Stimulated activated CD4-positive, alpha-beta T cell treated with anti-CD3 and anti-CD28 coated beads, TNF-alpha, amount 100 ng/mL, for 48 hours (primary cell): Measurements from ENCODE around the gene OPCML.

Source experiments
- DNase-seq, 3 donors: peaks; one replicate each; pipeline ENCODE4 v3.0.0-alpha.2; 2020; ENCODE audit warnings: low read depth in 3 of 3

Gene OPCML

DNA sequence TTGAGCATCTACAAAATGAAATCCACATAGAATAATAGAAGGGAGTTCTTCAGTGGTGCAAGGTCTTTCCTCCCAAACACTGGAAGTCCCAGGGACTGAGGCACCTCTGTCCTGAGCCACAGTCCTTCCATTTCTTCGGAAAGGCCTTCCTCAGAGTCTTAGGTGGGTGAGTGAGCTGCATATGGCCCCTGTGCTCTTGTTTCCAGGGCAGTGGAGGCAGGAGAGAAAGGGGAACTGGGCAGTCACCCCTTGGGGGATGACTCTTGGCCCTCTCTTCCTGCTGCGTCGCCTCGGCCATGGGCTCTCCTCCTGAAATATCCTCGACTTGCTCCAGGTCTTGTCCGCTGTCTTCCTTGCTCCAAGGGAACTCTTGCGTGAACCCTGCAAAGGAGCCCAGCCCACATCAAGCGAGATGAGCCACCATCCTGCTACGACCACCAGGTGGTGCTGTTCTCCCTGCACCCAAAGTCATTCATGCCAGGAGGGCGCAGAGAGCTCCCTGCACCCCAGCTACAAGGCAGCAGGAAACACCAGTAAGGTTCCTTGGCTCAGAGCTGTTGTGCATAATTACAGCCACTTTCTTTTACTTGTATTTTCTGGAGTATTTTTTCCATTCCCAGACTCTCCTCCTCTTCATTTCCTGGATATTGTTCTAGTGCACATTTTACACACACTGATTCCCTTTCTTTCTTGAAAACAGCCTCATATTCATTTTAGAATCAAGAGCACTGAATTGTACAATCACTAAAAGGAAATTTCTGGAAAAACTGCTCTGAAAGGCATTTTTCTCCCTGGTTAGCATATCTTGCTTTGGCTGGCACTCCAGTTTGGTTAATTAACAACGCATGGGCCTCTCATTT, 397.8 kb downstream of the OPCML start:
- peak; percentile 2 to 12 (median 3) for DNase-seq

DNA sequence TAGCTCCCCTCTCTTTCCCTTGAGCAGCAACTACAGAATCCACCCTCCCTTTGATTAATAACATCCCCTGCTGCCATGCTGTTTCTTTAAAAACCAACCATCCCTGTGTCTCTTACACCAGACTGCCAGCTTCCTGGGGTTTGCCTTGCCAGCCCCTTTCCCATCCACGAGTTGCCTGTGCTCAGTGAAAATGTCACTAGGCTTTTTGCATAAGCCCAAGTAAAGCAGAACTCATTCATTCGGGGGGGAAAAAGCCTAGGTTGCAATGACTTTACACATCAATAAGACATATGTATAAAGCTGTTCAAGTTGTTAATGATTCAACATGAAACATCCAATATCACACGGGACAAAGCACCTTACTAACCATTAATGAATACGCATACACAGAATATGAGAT, 398.7 kb downstream of the OPCML start:
- no peak for DNase-seq

DNA sequence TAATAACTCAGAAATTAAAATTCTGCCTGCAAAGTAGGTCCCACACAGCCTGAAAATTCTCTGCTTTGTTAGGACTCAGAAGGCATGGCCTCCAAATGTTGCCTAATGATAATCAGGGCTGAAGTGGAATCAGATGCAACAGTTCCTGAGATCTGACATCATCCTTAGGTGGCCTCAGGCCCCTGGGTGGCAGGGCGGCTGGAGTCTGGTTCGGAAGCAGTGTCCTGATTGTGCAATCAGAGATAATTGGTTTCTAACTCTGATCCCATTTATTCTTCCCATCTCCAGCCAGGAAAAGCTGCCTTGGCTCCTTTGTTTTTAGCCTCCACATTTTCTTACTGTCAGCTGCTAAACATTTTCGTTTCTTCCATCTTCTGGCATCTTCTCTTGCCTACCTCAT, 399.3 kb downstream of the OPCML start:
- no peak for DNase-seq

DNA sequence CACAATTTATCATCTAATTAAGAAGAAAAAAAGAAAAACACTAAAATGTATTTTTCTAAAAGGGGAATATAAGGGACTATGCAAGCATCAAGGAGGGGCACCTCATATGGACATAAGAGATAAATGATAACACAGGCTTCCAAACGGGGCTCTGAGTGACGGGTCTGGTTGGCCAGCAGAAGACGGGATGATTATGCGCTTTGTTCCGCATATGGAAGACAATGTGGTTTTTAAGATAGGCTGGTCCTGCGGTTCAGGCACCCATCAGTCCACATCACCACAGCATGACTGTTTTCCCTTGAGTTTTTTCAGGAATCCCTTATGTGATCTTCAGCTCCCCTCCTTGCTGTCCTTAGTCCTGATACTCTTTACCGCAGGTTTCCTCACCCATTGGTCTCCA, 404.6 kb downstream of the OPCML start:
- no peak for DNase-seq

DNA sequence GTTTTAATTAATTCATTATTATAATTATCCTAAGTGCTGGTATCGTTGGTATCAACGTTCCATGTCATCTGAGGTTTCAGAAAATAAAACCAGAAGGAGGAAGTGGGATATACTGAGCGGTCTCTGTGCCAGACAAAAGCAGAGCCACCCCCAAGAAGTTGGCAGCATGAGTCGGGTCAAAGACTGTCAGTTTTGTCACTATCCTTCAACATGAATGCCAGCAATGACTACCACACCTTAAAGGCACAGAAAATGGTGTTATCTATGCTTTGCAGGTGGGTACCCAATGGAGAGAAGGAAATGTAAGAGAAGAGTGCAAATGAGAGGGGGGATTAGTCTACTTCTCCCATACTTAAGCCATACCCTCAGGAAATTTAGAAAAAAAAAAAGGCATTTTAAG, 408.5 kb downstream of the OPCML start:
- no peak for DNase-seq

DNA sequence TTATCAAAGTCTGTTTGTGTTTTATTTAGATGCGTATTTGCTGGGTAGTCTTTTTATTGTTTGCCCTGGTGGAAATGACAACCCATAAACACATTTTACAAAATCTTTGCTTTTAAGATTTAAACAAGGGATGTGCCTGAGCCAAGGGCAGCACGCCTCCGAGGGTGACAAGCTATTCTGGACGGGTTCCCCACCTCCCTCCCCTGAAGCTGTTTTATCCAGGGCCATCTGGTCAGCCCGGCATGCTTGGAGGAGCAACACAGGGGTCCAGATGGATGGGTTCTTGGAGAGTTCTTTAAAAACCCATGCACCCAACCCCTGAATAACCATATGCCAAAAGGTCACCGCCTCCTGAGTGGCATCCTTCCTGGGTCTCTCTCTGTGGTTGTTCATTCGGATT, 408.9 kb downstream of the OPCML start:
- DNase-seq: no peak

DNA sequence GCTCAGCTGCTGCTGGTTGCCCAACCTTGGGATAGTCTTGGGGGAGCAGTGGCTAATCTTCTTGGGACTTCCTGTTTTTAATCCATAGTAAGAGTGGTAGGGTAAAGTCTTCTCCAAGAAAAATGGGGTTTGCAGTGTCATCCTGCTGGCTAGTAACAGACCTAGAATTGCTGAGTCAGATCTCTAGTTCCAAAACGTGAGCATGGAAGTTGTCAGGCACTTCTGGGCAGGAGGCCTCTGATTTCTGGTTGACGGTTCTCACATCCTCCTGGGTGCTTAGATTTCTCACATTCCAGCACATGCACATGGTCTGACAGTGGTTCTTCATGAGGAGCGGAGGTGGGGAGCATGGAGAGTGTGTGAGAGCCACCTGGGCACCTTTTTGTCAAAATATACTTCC, 410.0 kb downstream of the OPCML start:
- no peak for DNase-seq

DNA sequence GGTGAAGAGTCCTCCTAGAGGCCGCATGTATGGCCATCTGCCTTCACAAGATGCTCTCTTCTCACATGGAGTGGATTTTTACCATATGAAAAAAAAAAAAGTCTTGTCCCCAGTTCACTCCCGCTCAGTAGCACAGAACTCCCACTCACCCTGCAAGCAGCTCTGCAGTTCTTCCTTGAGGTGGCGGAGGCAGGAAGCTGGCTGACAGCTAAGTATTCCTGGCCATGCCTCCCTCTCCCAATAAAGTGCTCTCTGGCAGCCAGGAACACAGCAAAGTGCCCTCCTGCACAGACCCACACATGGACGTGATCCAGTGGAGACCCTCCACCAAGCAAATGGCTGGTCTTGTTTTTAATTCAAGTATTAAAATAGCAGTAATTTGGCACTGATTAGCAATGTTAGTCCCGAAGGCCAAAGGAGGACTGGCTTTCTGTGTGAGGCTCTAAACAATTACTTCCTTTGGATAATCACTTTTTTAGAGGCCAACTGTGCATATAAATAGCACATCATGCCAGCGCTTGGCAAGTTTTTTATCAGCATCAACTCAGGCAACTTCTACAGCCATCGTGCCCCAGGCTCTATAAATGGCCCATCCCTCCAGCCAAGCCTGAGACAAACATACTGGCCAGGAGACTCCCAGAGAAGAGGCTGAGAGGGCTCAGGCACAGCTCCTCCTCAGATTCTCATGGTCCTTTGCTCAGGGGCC, 413.6 kb downstream of the OPCML start:
- no peak for DNase-seq

DNA sequence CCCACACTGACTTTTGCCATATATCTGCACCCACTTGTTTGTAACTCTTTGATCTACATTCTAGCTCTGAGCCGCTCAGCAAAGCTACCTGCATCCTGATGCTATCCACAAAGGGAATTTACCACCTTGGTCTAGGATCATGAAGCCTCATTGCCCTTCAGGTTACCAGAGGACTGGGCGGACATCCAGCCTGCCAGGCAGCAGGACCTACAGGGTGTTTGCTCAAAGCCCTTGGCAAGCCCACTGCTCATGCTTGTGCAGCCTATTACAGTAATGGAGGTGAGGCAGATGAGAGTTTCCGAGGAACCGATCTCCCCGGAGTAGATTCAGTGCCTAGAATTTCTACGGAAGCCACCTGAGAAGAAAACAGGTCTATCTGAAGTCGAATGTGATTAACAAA, 417.2 kb downstream of the OPCML start:
- DNase-seq: no peak

DNA sequence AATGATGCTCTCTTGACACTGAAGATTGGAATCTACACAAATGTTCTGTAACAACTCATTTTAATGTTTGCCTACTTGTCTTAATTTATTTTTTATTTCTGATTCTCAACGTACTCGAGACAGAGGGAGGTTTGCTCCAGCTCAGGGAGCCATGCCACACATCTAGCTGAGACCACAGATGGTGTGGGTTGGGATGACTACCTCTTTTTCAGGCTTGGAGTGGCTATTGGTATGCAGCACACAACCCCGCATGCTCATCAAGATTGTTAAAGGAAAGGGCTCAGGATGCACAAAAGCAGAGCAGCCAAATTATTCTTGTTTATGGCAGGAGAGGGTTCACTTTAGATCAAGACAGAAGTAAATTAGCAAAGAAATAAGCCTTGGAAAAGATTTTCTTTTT, 424.5 kb downstream of the OPCML start:
- DNase-seq: no peak

DNA sequence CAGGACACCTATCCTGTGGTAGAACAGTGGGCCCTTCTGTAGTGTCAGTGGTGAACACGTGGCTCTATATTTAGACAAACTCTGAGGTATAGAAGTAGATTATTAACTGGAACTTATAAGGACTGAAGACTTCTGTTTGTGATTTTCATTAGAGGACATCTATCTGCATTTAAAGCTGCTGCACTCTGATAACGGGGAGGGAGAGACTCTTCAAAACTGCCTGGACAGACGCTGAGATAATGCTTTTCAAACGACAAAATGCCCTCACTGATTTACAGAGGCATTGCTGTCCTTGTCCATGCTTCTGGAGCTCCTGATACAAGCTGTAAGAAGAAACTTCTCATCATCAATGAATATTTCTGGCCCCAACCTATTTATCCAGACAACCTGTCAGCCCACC, 425.2 kb downstream of the OPCML start:
- DNase-seq: no peak

DNA sequence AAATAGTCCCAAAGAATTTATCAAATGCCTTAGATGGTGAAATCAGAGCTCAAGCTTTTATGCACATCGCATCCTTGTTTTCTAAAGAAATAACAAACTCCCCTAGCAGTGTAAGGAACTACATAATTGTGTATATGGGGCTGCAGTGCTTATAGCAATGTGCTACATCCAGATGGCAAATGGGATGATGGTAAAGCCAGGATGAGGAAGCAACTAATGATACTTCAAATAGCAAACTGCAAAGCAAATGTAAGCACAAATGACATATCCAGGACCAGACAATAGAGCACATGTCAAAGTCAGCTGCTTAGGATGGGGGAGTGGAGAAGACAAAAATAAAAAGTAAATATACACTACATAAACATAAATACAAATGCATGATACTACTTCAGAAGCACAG, 425.9 kb downstream of the OPCML start:
- no peak for DNase-seq

DNA sequence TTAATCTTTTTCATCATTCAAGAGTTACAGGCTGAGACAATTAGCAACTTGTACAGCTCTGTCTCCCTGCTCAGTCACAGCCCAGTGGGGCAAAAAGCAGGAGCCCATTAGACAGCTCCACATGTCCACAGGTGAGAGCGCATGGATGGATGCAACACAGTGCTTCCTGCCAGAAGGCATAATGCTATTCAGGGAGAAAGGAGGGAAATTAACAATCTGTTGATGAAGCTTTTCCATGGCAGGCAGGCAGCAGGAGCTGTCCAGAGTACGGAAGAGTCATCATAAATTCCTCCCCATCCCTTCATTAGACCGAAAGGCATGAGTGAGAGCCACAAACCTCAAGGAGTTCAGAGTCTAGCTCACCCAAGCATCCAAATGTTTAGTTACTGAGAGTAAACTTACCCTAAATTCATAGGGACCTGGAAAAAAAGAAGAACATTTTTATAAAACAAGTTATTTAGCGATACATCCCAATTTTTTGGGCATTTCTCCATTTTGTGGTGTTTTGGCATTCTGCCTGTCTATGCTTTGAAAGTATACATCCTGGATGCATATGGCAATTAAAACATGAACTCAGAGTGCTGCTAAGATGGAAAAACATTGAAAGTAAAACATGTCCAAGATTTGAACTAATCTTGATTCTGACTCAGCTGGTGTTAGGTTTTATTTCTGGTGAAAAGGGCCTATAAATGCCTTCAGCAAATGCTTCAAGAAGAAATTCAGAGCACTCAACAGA, 428.1 kb downstream of the OPCML start:
- DNase-seq: no peak

DNA sequence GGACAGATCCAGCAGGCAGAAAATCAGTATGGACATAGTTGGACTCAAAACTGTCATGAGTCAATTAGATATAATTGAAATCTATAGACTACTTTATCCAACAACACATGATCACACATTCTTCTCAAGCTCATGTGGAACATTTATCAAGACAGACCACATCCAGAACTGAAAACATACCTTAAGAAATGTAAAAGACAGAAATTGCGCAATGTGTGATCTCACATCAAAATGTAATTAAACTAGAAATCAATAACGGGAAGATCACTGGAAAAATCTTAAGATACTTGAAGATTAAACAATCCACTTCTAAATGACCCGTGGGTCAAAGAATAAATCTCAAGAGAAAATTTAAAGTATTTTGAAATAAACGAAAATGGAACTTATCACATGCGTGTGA, 435.3 kb downstream of the OPCML start:
- DNase-seq: no peak

DNA sequence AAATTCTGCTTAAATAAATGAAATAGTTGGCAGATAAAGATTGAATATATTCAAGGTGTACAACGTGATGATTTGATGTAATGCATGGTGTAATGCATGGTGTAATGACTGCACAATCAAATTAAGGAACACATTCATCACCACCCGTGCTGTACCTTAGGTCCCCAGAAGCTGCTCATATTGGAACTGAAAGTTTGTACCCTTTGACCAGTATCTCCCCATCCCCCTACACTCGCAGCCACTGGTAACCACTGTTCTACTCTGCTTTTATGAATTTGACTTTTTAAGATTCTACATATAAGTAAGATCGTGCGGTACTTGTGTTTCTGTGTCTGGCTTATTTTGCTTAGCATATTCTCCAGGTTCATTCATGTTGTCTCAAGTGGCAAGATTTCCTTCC, 445.8 kb downstream of the OPCML start:
- no peak for DNase-seq

DNA sequence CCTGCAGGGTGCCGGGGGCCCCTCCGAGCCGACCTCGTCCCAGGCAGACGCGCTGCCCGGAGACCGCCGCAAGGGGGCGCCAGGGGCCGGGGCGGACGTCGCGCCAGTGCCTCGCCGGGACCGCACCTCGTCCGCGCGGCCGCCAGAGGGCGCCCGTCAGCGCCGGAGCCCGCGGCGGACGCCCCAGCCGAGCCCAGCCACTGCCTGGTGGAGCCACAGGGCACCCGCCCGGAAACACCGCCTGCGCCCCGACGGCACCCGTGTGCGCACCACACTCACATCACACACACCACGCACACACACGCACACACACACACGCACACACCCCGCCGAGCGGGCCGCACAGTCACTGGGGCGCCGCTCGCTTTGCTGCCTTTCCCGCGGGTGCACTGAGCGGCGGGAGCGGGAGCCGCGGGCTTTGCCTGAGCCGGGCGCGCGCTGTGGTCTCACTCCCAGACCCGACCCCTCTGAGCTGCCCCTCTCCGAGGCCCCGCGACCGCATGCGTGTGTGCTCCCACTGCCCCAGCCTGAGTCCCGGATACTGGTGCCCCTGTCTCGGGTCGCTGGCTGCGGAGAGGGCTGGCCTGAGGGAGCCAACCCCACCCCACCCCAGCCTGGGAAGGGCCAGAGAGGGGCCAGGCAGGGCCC, 449.3 kb downstream of the OPCML start:
- DNase-seq: peak; percentile 38 to 63 (median 43)

DNA sequence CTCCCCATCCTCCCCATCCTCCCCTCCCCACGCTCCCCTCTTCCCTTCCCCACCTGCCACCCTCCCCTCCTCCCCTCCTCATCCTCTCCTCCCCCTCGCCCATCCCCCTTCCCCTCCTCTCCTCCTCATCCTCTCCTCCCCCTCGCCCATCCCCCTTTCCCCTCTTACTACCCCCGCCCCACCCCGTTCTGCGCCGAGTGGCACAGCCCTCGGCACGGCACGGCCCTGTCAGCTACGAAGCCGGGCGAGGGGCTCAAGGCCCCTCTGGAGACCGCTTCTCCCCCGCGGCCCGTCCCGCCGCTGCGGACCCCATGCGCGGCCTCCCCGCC, 449.9 kb downstream of the OPCML start:
- DNase-seq: no peak

DNA sequence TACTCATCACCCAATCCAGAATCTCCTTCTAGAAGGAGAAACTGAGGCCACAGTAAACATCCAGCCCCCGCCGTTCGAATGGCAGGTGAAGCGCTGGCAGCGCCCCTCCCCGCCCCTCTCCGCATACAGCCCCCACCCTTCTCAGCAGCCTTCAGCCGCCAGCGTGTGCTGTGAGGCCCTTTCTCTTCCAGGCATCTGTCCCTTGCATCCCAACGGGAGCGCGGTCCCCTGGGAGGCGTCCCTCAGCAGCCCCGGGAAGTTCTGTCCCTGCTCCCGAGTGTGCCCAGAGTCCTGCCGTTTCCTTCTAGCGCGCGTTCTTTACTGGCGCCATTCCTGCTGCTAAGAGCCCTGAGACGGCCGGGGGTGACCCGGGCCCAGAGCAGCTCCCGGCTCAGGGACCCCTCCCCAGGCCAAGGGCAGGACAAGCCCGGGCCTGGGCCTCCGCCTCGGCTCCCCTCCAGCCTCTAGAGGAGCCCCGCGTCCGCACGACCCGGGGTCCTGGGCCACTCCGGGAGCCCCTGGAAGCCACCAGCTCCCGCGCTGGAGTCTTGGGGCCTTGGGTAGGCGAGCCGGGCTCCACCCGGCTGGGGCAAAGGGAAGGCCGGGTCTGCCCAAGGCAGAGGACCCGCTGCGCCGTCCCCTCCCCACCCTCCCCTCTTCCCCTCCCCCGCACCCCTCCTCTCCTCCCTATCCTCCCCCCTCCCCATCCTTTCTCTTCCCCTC, 450.4 kb downstream of the OPCML start:
- no peak for DNase-seq

DNA sequence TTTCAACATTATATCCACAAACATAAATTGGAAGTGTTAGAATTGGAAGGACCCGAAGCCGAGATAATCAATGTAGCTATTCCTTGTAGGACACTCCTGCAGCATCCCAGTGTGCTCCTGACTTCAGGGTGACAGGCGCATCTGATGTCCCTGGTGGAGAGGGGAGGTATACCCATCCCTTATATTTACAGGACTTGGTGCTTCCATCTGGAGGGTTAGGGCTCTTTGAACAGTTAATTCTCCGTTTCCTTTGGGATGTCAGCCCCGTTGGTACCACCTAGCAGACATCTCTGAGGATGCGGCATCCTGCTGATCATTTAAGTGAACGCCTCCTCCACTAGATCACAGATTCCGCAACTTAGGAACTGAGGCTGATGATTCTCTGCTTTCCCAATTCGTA, 451.3 kb downstream of the OPCML start:
- no peak for DNase-seq

DNA sequence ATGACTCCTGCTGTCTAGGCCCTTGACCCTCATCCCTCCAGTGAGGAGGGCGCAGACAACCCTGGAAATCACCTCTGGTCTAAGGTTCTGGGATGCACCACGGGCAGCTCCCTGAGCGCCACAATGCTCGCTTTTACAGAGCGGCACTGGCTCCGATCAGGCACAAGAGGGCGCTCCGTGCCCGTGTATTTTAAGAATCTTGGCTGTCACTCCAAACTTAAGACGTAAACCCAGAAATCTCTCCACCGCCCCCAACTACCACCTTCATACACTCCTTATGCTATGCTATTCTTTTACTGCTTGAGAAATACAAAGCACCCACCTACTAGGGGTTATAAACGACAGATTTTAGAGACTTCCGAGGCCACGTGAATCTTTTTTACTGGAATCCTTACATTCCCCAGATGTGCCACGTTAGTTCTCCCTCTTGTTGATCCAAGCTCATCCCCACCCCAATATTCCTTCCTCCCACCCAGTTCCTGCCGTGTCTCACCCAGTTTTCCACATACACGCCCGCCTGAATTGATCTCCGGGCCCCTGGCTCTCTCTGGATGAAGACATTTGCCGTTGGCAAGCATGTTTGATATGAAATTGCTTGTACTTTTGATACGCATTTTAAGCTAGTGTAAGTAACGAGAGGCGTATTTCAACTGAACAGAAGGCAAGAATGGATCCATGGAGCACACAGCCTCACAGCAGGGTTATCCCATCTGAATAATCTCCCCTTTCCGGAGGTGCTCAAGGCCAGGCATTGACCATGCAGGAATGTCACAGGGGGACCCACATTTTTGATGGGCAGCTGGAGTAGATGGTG, 453.5 kb downstream of the OPCML start:
- DNase-seq: no peak

DNA sequence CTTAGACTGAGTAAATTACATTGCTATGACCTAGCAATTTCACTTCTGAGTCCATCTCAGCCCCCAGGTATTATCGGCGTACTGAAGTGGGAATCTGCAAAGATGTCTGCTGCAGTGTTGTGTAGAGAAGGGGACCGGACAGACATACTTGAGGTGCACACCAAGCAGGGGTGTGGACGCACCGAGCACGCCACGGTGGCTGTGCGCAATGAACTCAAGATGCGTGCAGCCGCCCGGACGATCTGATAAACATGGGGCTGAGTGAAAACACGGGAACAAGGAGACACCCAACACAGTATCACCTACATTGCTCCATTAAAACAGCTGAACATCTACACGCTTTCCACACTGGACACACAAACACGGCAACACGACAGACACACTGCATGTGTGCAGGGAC, 454.3 kb downstream of the OPCML start:
- no peak for DNase-seq
